Measurements from ENCODE around the gene CFAP100.

GRCh38 chr3:126435456-126436315 lies 41.0 kb downstream of the CFAP100 start:
- TF ChIP-seq CTCF (IDR thresholded peaks at IDR 0.05; ENCODE audit: poor library complexity) (no peak), EZH2 (IDR thresholded peaks at IDR 0.05; ENCODE audit: borderline replicate concordance) (no peak), EZH2phosphoT487 (IDR thresholded peaks at IDR 0.05; ENCODE audit: low read depth, severe bottlenecking, unreplicated experiment) (no peak)

All from hepatocyte (in vitro differentiated cells).